Heart right ventricle (tissue), 16 donors: ENCODE data around the gene ERN1. TPM values are rescaled to one million over a fixed set of nuclear protein-coding genes. Genes with fewer than 3 reads are reported as not detected.
"Not testable (repeated sequence)": the region's sequence is repeated elsewhere in the genome, so short reads cannot be mapped to it uniquely, and the experiment has no call there.

Experiments
- ATAC-seq, 8 donors: fragments of 200-7000 bp; cut with Tn5 transposase; one replicate each; pipeline ENCODE4 v1.9.1; 2020; ENCODE audit warnings: mild to moderate bottlenecking in 8 of 8, moderate library complexity in 8 of 8, moderate number of reproducible peaks in 1 of 8
- DNase-seq, 2 donors: peaks; one replicate each; pipeline ENCODE4 v3.0.0-alpha.2; 2020
- H3K27ac ChIP-seq, 10 donors: fragments of 200-600 bp; sonication (generic) in 2 of 10; one replicate each; pipeline versions ENCODE4 v1.5.0 to v1.8.0; 2020 to 2022; ENCODE audit warnings: mild to moderate bottlenecking in 3 of 10
- H3K27me3 ChIP-seq, 7 donors: fragments of 200-600 bp; one replicate each; pipeline ENCODE4 v1.8.0; 2021 to 2022; ENCODE audit warnings: mild to moderate bottlenecking in 2 of 7
- H3K36me3 ChIP-seq, 9 donors: fragments of 200-600 bp; sonication (generic) in 1 of 9; one replicate each; pipeline versions ENCODE4 v1.5.0 to v1.8.0; 2020 to 2022; ENCODE audit warnings: mild to moderate bottlenecking in 2 of 9
- H3K4me1 ChIP-seq, 9 donors: fragments of 200-600 bp; sonication (generic) in 1 of 9; one replicate each; pipeline versions ENCODE4 v1.5.0 to v1.8.0; 2020 to 2022; ENCODE audit warnings: mild to moderate bottlenecking in 4 of 9
- H3K4me3 ChIP-seq, 10 donors: fragments of 200-600 bp; sonication (generic) in 2 of 10; one replicate each; pipeline versions ENCODE4 v1.5.0 to v1.8.0; 2020 to 2022; ENCODE audit warnings: mild to moderate bottlenecking in 7 of 10, moderate library complexity in 2 of 10
- H3K9me3 ChIP-seq, 11 donors: fragments of 200-600 bp in 10 of 11; sonication (generic) in 2 of 11; one replicate each; pipeline versions ENCODE4 v1.5.0 to v1.8.0; 2013 to 2022; ENCODE audit warnings: mild to moderate bottlenecking in 2 of 11, control low read depth in 1 of 11, moderate library complexity in 1 of 11
- CTCF ChIP-seq, 9 donors: fragments of 200-600 bp; sonication (generic) in 2 of 9; IDR thresholded peaks; one replicate each; pipeline versions ENCODE4 v1.5.0 to v1.8.0; 2021 to 2022; ENCODE audit warnings: antibody characterized with exemption in 9 of 9, mild to moderate bottlenecking in 5 of 9, moderate library complexity in 1 of 9
- WGBS, 2 donors: extraction: QIAGEN DNeasy Blood & Tissue Kit; methylation state at CpG; one replicate each; pipeline ENCODE4 v1.1.7; 2013; ENCODE audit warnings: inconsistent platforms in 1 of 2; 5-methylcytosine and 5-hydroxymethylcytosine counted together
- intact Hi-C, 10 donors: fragments of 100-400 bp; cut with DNase I; formaldehyde crosslinking; loops; one replicate each; pipeline versions ENCODE4 v1.11.1 to v1.14.2; 2022
- polyA plus RNA-seq, 2 donors: library from polyadenylated mRNA; stranded (reverse); fragments of 200-250 nt; gene quantifications; one replicate each; pipeline ENCODE4 v1.2.3, GENCODE V29; 2013
- total RNA-seq, 10 donors: library from RNA; stranded (reverse); fragmentation: NEBNext Ultra II Directional in 3 of 10; extraction: Animal tissue kit (Norgen Biotek cat#: 25700) in 3 of 10; gene quantifications; one replicate each; pipeline versions ENCODE4 v1.2.1 to v1.2.4, GENCODE V29; 2021 to 2023
- donor health status: Arrhythmogenic right ventricular cardiomyopathy.
- donor health status: ischemic (EF 13 %, LVEDD 7.1; RV severe dilation, severe dysfunction).
- donor health status: healthy with polysubstance abuse.
- donor health status: DM: no; HTN: yes; CAD: no.
- donor health status: DM: no; HTN: no; CAD: no.
- donor health status: ischemic (EF 25% LVEDD 6.9; RV normal size, moderate dysfunction).
- donor health status: ischemic (EF 25% LVEDD 5.7; RV mildly dilated, moderate dysfunction).
- donor health status: healthy.
- donor health status: DM: yes; HTN: yes; CAD: no.
- donor health status: Ischemic cardiomyopathy.
- donor health status: ischemic (EF 35%, LVEDD 5.7; RV mildly dilated, moderate dysfunction).
- donor health status: nonischemic (EF 11% LVEDD 7.7; RV severe dilation, severe dysfunction).
- donor health status: DM: yes; HTN: yes; CAD: no.
- donor health status: PGD.
- donor health status: ischemic (EF 29% LVEDD 5.4; RV normal size, mild dysfunction).
- donor health status: nonischemic (EF 23%, LVEDD 6.1; RV moderate dilation, normal function).

ERN1 gene
- total and polyA plus RNA-seq, 12 donors = 2.2 to 16.6 (median 7.1) TPM

- H3K4me3 ChIP-seq = no peak overlapping the region
- peaks cover 0 to 37% (median 0%) of the 10 kb centered on the region in 9 donors for H3K36me3 ChIP-seq
- intact Hi-C loops = no loop called here
- peaks cover 0 to 5% (median 0%) of the 10 kb centered on the region in 7 donors for H3K27me3 ChIP-seq
- TF ChIP-seq CTCF (IDR thresholded peaks at IDR 0.05) = no peak
- peaks cover 2 to 66% (median 47%) of the 10 kb centered on the region in 9 donors for H3K4me1 ChIP-seq
- DNase-seq (no peak), ATAC-seq (peak; percentile 14 to 63 (median 41))
- no peaks in the 10 kb centered on the region for H3K9me3 ChIP-seq
- 57 to 64% methylated on average over 5 of the region's 5 CpGs for WGBS, 2 donors
- H3K27ac ChIP-seq = peak overlapping the region; percentile 47 to 90 (median 74)
Measured at GRCh38 chr17:64007838-64008282, 122.1 kb downstream of the ERN1 start.

- DNase-seq, H3K27me3 ChIP-seq, H3K9me3 ChIP-seq, intact Hi-C loops: not testable (repeated sequence)
- peaks cover 0 to 43% (median 0%) of the 10 kb centered on the region in 9 donors for H3K36me3 ChIP-seq
- peaks cover 2 to 71% (median 51%) of the 10 kb centered on the region in 9 donors for H3K4me1 ChIP-seq
- 75 to 82% methylated on average over 5 of the region's 5 CpGs for WGBS, 2 donors
- peak overlapping the region; percentile 47 to 90 (median 74) for H3K27ac ChIP-seq
- H3K4me3 ChIP-seq = peak overlapping the region in 2 of 10 donors; percentile 12 to 47
- ATAC-seq = peak in 5 of 8 donors; percentile 23 to 54 (median 41)
Measured at GRCh38 chr17:64007089-64007837, 122.7 kb downstream of the ERN1 start.

- peaks cover 2 to 78% (median 58%) of the 10 kb centered on the region in 9 donors for H3K4me1 ChIP-seq
- 48 to 51% methylated on average over 13 of the region's 13 CpGs for WGBS, 2 donors
- peak overlapping the region; percentile 18 to 59 (median 45) for H3K4me3 ChIP-seq
- DNase-seq = peak; percentile 80 to 90
- peaks cover 0 to 4% (median 0%) of the 10 kb centered on the region in 7 donors for H3K27me3 ChIP-seq
- no peaks in the 10 kb centered on the region for H3K9me3 ChIP-seq
- H3K27ac ChIP-seq = peak overlapping the region; percentile 65 to 90 (median 84)
- peak; percentile 77 to 90 (median 87) for ATAC-seq
- no peak for TF ChIP-seq CTCF (IDR thresholded peaks at IDR 0.05)
- H3K36me3 ChIP-seq = peaks cover 0 to 39% (median 0%) of the 10 kb centered on the region in 9 donors
- intact Hi-C loops = no loop called here
Measured at GRCh38 chr17:64006361-64007088, 123.4 kb downstream of the ERN1 start.

GRCh38 chr17:64005734-64006167 lies 124.2 kb downstream of the ERN1 start:
- intact Hi-C loops = loop anchor here in 1 of 10 donors (2.0 kb wide), 1 partner anchor 15 kb away; the partner anchor contains the start of gene ICAM2
- peak overlapping the region; percentile 65 to 90 (median 84) for H3K27ac ChIP-seq
- WGBS, 2 donors = 37 to 38% methylated on average over 6 of the region's 6 CpGs
- peaks cover 2 to 85% (median 65%) of the 10 kb centered on the region in 9 donors for H3K4me1 ChIP-seq
- H3K4me3 ChIP-seq = peak overlapping the region; percentile 18 to 59 (median 45)
- no peaks in the 10 kb centered on the region for H3K27me3 ChIP-seq
- no peaks in the 10 kb centered on the region for H3K9me3 ChIP-seq
- ATAC-seq (peak in 2 of 8 donors; percentile 4), DNase-seq (no peak)
- no peak for TF ChIP-seq CTCF (IDR thresholded peaks at IDR 0.05)
- H3K36me3 ChIP-seq = peaks cover 0 to 36% (median 0%) of the 10 kb centered on the region in 9 donors
